Measurements from ENCODE around the gene TRIM46. TPM values are rescaled to one million over a fixed set of nuclear protein-coding genes. Genes with fewer than 3 reads are reported as not detected.
A peak's percentile ranks its signal among the peaks of the same experiment; 100 is the strongest.
"Not testable (repeated sequence)": the region's sequence is repeated elsewhere in the genome, so short reads cannot be mapped to it uniquely, and the experiment has no call there.

TRIM46 gene
- total and polyA plus RNA-seq, 2 experiments from 2014 or later: 2.1 to 3.4 TPM

DNA sequence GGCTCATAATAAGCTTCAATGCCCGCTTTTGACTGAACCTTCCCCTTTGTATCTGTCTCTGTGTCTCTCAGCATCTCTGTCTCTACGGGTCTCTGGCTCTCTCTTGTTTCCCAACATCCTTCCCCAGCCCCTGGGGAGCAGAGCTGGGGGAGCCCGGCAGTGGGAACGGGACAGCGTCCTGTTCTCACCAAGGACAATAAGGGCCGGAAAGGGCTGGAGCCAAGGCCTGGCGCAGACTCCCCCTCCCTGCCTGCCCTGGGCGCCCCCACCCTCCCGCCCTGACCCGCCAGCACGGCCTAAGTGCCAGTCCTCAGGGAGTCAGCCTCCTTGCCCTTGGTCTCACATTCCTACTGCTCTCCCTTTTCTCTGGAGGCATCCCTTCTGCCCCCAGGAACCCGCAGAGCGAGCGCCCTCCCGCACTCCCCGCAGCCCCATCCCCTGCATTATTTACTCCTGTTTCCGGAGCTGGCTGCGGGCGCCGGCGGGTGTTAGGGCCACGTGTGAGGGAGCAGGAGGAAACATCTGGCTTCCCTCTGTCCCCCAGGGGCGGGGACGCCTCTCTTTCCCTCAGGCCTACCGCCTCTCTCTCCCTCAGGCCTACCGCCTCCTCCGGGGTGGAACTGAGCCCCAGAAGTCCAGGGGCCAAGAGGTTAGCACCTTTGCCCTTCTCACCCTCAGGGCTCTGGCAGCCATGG is 7.0 kb upstream of the TRIM46 start:
- H3K27me3 ChIP-seq (replicated peaks; ENCODE audit: insufficient read depth): no peaks in the 10 kb centered on the region
- WGBS, 2 experiments (ENCODE audit: low coverage in 1 of 2, low lambda C conversion rate in 2 of 2, missing lambda C conversion rate in 2 of 2): 30 to 33% methylated on average over 14 to 27 of the region's 27 CpGs
- no peaks in the 10 kb centered on the region for H4K20me1 ChIP-seq (ENCODE audit: insufficient read depth)
- H3K79me2 ChIP-seq (ENCODE audit: insufficient read depth): peaks cover 18% of the 10 kb centered on the region
- no peak overlapping the region for H3K9ac ChIP-seq
- H3K9me3 ChIP-seq (ENCODE audit: low read depth): no peaks in the 10 kb centered on the region
- in situ Hi-C loops (cut with MboI): loop anchor here (5.0 kb wide), 1 partner anchor 74 kb away; no protein-coding TSS in a partner anchor
- peaks cover 6% of the 10 kb centered on the region; the same call in 1 of the 2 replicates for H3K36me3 ChIP-seq (ENCODE audit: low read depth)
- H3K4me3 ChIP-seq: no peak overlapping the region
- H3K4me1 ChIP-seq (ENCODE audit: insufficient read depth): peaks cover 3% of the 10 kb centered on the region
- no peak overlapping the region for H2AFZ ChIP-seq
- peaks cover 17% of the 10 kb centered on the region for H3F3A ChIP-seq (ENCODE audit: insufficient read depth)
- H3K27ac ChIP-seq: no peak overlapping the region
- H3K4me2 ChIP-seq (ENCODE audit: unreplicated experiment): no peak overlapping the region
- H3K9me2 ChIP-seq (ENCODE audit: insufficient read depth): no peaks in the 10 kb centered on the region
- TF ChIP-seq EZH2 (IDR thresholded peaks at IDR 0.05; ENCODE audit: insufficient read depth, poor library complexity, severe bottlenecking) (no peak), EZH2phosphoT487 (IDR thresholded peaks at IDR 0.05; ENCODE audit: insufficient read depth, low read depth) (no peak)
- DNase-seq: no peak

DNA sequence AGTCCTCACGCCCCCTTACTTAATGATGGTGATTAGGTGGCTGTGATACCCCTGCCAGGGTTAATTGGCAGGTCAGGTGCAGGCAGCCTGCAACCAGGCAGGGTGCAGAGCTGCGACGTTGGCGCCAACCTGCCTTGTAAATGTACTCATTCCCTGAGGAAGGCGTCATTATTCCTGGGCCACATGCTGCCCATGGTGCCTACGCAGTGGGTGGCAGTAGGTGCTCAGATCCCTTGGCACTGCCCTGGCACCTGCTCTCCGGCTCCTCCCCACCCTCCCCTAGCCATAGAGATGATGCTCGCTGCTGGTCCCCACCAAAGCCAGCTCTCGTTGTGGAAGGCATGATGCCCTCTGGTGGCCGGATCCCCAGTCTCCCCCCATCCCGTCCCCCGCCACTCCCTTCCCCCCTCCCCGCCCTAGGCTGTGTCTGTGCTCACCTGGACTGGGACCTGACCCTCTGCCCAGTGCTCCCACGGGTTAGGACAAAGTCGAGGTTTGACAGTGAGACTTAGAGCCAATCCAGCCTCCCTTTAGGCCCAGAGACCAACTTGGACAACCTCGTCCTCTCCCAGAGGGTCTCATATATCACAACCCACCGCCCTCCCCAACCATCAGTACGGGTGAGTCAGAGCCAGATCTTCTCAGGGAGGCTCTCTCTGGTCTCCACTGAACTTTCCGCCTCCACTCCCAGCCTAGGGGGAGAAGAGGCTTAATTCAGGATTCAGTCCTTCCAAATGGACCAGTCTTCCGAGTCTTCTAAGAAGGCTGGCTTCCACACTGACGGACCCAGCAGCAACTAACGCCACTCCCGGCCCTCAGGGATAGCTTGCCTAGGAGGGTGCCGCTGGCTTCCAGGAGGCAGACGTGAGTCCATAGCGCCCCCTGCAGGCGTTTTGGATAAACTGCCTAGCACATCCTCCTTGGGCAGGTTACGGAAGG is 6.2 kb upstream of the TRIM46 start:
- in situ Hi-C loops (cut with MboI): loop anchor here (5.0 kb wide), 1 partner anchor 75 kb away; no protein-coding TSS in a partner anchor
- no peaks in the 10 kb centered on the region for H3K27me3 ChIP-seq (replicated peaks; ENCODE audit: insufficient read depth)
- peaks cover 17% of the 10 kb centered on the region for H3F3A ChIP-seq (ENCODE audit: insufficient read depth)
- no peaks in the 10 kb centered on the region for H3K9me2 ChIP-seq (ENCODE audit: insufficient read depth)
- DNase-seq: peak; percentile 86
- H3K9me3 ChIP-seq (ENCODE audit: low read depth): no peaks in the 10 kb centered on the region
- TF ChIP-seq EZH2phosphoT487 (IDR thresholded peaks at IDR 0.05; ENCODE audit: insufficient read depth, low read depth) (no peak), EZH2 (IDR thresholded peaks at IDR 0.05; ENCODE audit: insufficient read depth, poor library complexity, severe bottlenecking) (no peak)
- H3K4me3 ChIP-seq: no peak overlapping the region
- peak overlapping the region; percentile 52 for H2AFZ ChIP-seq
- peaks cover 11% of the 10 kb centered on the region for H3K4me1 ChIP-seq (ENCODE audit: insufficient read depth)
- H3K36me3 ChIP-seq (ENCODE audit: low read depth): peaks cover 6% of the 10 kb centered on the region; the same call in 1 of the 2 replicates
- WGBS, 2 experiments (ENCODE audit: low coverage in 1 of 2, low lambda C conversion rate in 2 of 2, missing lambda C conversion rate in 2 of 2): 6 to 9% methylated on average over 23 to 28 of the region's 28 CpGs
- H3K4me2 ChIP-seq (ENCODE audit: unreplicated experiment): peak overlapping the region; percentile 52
- no peak overlapping the region for H3K9ac ChIP-seq
- peaks cover 26% of the 10 kb centered on the region for H3K79me2 ChIP-seq (ENCODE audit: insufficient read depth)
- no peak overlapping the region for H3K27ac ChIP-seq
- H4K20me1 ChIP-seq (ENCODE audit: insufficient read depth): no peaks in the 10 kb centered on the region

DNA sequence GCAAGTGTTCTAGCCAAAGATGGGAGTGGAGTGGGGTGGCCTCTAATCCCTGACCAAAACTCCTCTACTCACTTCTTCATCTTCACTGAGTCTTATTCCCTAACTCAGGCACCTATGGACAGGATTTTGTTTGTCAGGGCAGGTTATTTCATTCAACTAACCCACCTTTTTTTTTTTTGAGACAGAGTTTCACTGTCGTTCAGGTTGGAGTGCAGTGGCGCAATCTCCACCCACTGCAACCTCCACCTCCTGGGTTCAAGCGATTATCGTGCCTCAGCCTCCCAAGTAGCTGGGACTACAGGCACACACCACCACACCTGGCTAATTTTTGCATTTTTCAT is 5.6 kb upstream of the TRIM46 start:
- Histone ChIP-seq H3F3A (ENCODE audit: insufficient read depth) (peaks cover 17% of the 10 kb centered on the region), H3K79me2 (ENCODE audit: insufficient read depth) (peaks cover 32% of the 10 kb centered on the region), H3K4me1 (ENCODE audit: insufficient read depth) (peaks cover 11% of the 10 kb centered on the region)
- H2AFZ ChIP-seq; H3K4me2 ChIP-seq (ENCODE audit: unreplicated experiment); H3K9me3 ChIP-seq (ENCODE audit: low read depth); H4K20me1 ChIP-seq (ENCODE audit: insufficient read depth); H3K9me2 ChIP-seq (ENCODE audit: insufficient read depth); H3K27me3 ChIP-seq (replicated peaks; ENCODE audit: insufficient read depth); DNase-seq; H3K4me3 ChIP-seq; H3K36me3 ChIP-seq (ENCODE audit: low read depth); H3K27ac ChIP-seq; H3K9ac ChIP-seq: not testable (repeated sequence)
- in situ Hi-C loops (cut with MboI): loop anchor here (5.0 kb wide), 1 partner anchor 76 kb away; no protein-coding TSS in a partner anchor
- 36 to 38% methylated on average over 4 of the region's 4 CpGs for WGBS, 2 experiments (ENCODE audit: low coverage in 1 of 2, low lambda C conversion rate in 2 of 2, missing lambda C conversion rate in 2 of 2)

DNA sequence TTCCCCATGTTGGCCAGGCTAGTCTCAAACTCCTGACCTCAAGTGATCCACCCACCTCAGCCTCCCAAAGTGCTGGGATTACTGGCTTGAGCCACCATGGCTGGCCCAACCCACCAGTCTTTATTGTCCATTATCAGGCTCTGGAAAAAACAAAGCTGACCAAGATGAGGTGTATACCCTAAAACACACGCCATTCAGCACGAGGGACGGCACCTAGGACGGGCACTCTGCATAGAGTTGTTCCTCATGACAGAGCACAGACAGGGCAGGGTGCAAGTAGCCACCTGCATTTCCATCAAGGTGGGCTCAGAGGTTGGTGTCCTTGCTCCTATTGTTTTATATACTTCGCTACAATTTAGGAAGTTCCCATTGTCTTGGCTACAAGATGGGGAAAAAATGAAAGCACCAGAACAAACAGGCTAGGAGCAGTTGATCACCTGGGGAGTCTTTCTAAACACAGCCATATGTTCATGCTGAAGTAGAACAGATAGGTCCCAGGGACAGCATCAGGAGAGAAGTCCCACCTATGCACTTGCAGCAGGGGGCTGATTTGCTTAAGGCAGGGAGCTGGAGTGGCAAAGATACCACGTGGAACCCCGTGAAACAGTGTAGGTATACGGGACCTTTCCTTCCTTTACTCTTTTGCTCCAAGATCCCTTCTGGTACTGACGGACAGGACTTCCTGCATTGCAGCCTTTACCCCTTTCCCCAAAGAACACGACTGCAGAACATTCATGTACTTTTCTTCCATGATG is 5.0 kb upstream of the TRIM46 start:
- no peak overlapping the region for H3K9ac ChIP-seq
- peaks cover 6% of the 10 kb centered on the region; the same call in 1 of the 2 replicates for H3K36me3 ChIP-seq (ENCODE audit: low read depth)
- H3K9me2 ChIP-seq (ENCODE audit: insufficient read depth): no peaks in the 10 kb centered on the region
- H3F3A ChIP-seq (ENCODE audit: insufficient read depth): peaks cover 17% of the 10 kb centered on the region
- H3K4me2 ChIP-seq (ENCODE audit: unreplicated experiment): no peak overlapping the region
- in situ Hi-C loops (cut with MboI): loop anchor here (5.0 kb wide), 1 partner anchor 76 kb away; no protein-coding TSS in a partner anchor
- no peak for DNase-seq
- H3K4me1 ChIP-seq (ENCODE audit: insufficient read depth): peaks cover 11% of the 10 kb centered on the region
- no peaks in the 10 kb centered on the region for H3K27me3 ChIP-seq (replicated peaks; ENCODE audit: insufficient read depth)
- WGBS, 2 experiments (ENCODE audit: low coverage in 1 of 2, low lambda C conversion rate in 2 of 2, missing lambda C conversion rate in 2 of 2): 52 to 54% methylated on average over 10 of the region's 10 CpGs
- H4K20me1 ChIP-seq (ENCODE audit: insufficient read depth): no peaks in the 10 kb centered on the region
- H3K27ac ChIP-seq: no peak overlapping the region
- no peaks in the 10 kb centered on the region for H3K9me3 ChIP-seq (ENCODE audit: low read depth)
- no peak overlapping the region for H2AFZ ChIP-seq
- H3K4me3 ChIP-seq: no peak overlapping the region
- peaks cover 32% of the 10 kb centered on the region for H3K79me2 ChIP-seq (ENCODE audit: insufficient read depth)
- TF ChIP-seq EZH2 (IDR thresholded peaks at IDR 0.05; ENCODE audit: insufficient read depth, poor library complexity, severe bottlenecking): no peak
- TF ChIP-seq EZH2phosphoT487 (IDR thresholded peaks at IDR 0.05; ENCODE audit: insufficient read depth, low read depth): no peak

Measured in GM23248 (cell line).